ENCODE measurements around the gene PDGFA. TPM values are rescaled to one million over a fixed set of nuclear protein-coding genes. Genes with fewer than 3 reads are reported as not detected.

PDGFA gene
- total RNA-seq, 1 experiment from 2014 or later, result 26.9 TPM

GRCh38 chr7:511476-512145, 8.0 kb downstream of the PDGFA start:
- H3K36me3 ChIP-seq, result no peaks in the 10 kb centered on the region; the same call in 1 of the 2 replicates
- no peak for DNase-seq

DNA sequence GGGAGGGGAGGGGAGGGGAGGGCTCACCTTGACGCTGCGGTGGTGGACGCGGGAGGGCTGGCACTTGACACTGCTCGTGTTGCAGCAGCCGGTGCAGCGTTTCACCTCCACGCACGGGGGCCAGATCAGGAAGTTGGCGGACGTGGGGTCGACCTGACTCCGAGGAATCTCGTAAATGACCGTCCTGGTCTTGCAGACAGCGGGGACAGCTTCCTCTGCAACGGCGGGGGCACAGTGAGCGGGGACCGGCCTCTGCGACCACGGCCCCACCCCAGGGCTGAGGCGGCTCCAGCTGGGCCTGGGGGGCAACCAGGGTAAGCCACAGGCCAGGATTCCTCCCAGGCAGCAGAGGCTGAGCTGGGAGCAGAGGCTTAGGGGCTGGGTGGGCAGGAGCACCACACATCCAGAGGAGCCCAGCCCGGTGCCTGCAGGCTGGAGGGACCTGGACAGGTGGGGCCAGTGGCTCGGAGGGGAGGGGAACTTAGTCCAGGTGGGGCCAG, 8.8 kb downstream of the PDGFA start:
- H3K27ac ChIP-seq, result no peak overlapping the region
- no peak for DNase-seq

More at GRCh38 chr7:511476-512145, 8.0 kb downstream of the PDGFA start:
- Histone ChIP-seq H3K4me1 (peaks cover 9% of the 10 kb centered on the region; the same call in 1 of the 2 replicates), H3K27ac (no peak overlapping the region), H3K4me3 (no peak overlapping the region), H3K27me3 (no peaks in the 10 kb centered on the region), H3K9me3 (replicated peaks) (no peaks in the 10 kb centered on the region)

DNA sequence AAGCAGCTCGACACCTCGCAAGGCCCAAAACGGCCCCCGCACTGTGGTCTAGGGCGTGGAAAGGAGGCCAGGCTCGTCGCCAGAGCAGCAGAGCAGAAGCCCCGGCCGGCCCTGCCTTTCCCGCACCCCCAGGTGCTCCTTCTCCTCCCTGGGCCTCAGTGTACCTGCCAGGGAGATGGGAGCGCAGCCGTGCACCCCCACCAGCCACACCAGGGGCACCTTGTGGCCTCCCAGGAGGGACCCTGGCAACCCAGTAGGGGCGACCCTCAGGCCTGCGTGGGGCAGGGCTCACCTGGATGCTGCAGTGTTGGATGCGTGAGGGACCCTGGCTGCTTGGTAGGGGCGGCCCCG, 9.5 kb downstream of the PDGFA start:
- Histone ChIP-seq H3K4me3 (no peak overlapping the region), H3K36me3 (no peaks in the 10 kb centered on the region; the same call in 1 of the 2 replicates), H3K9me3 (replicated peaks) (no peaks in the 10 kb centered on the region), H3K4me1 (peaks cover 4% of the 10 kb centered on the region; the same call in 1 of the 2 replicates), H3K27ac (no peak overlapping the region), H3K27me3 (no peaks in the 10 kb centered on the region)
- DNase-seq, result no peak

More for the DNA sequence above, 8.8 kb downstream of the PDGFA start:
- Histone ChIP-seq H3K27me3 (no peaks in the 10 kb centered on the region), H3K36me3 (no peaks in the 10 kb centered on the region; the same call in 1 of the 2 replicates), H3K9me3 (replicated peaks) (no peaks in the 10 kb centered on the region), H3K4me1 (peaks cover 9% of the 10 kb centered on the region; the same call in 1 of the 2 replicates), H3K4me3 (no peak overlapping the region)

GRCh38 chr7:509426-510130, 10.1 kb downstream of the PDGFA start:
- Histone ChIP-seq H3K27ac (no peak overlapping the region), H3K9me3 (replicated peaks) (no peaks in the 10 kb centered on the region), H3K27me3 (no peaks in the 10 kb centered on the region), H3K4me1 (no peaks in the 10 kb centered on the region), H3K4me3 (no peak overlapping the region), H3K36me3 (no peaks in the 10 kb centered on the region; the same call in 1 of the 2 replicates)
- no peak for DNase-seq

DNA sequence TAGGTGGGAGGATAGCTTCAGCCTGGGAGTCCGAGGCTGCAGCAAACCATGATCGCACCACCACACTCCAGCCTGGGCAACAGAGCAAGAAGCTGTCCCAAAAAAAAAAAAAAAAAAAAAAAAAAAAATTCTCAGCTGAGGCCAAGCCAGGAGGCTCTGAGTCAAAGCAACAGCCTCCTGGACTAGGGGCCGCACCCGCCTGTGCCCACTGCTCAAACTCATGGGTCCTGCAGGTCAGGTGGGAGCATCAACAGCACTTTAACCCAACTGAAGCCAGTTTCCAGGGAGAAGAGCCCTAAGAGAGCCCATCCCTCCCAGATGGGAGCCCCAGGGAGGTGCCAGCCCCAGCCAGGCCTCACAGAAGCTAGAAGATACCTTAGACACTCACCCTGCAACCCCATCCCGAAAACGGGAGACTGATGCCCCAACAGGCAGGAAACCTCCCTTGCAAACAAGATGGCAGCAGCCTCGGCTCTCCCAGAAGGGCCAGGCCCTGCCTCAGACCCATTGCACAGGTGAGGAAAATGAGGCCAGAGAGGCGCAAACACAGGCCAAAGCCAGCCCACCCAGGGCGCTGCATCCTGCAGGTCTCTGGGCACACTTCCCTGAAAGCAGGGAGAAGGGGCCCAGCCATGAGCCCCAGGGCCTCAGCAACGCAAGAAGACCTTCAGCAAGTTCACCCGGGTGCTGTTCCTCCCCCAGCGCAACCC, 11.0 kb downstream of the PDGFA start:
- DNase-seq, result no peak
- Histone ChIP-seq H3K9me3 (replicated peaks) (no peaks in the 10 kb centered on the region), H3K27me3 (no peaks in the 10 kb centered on the region), H3K4me3 (no peak overlapping the region), H3K36me3 (no peaks in the 10 kb centered on the region; the same call in 1 of the 2 replicates), H3K27ac (no peak overlapping the region), H3K4me1 (no peaks in the 10 kb centered on the region)

- Histone ChIP-seq H3K27me3 (no peaks in the 10 kb centered on the region), H3K27ac (no peak overlapping the region), H3K4me3 (no peak overlapping the region), H3K4me1 (no peaks in the 10 kb centered on the region), H3K36me3 (no peaks in the 10 kb centered on the region; the same call in 1 of the 2 replicates), H3K9me3 (replicated peaks) (no peaks in the 10 kb centered on the region)
- no peak for DNase-seq
These were observed 11.9 kb downstream of the PDGFA start for GRCh38 chr7:507623-508300.

DNA sequence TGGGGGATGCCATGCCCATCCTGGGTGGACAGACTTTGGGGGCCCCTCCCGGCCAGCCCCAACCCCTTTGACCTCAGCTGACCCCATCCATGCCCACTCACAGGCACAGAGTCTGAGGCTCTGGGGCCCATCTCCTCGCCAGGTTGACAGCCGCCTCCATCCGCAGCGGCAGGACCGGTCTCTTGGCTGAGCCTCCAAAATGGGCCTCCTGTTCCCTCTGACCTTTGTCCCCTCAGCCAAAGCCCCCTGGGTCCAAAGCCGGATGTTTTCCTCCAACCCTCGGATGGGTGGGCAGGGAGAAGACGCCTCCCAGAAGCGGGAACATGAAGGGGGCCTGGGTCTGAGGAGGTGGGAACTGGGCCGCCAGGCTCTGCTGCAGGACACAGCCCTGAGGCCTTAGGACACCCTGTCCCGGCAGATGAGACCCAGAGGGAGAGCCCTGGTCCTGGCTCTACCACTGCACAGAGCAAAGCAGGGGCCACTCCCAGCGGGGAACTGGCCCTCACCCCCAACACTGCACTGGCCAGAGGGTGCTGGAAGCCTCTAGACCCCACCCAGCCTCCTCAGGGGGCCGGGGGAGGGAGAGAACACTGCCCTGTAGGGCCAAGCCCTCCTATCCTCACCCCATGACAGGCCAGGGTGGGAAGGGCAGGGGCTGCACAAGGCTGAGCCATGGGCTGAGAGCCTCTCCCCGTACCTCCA, 12.6 kb downstream of the PDGFA start:
- Histone ChIP-seq H3K36me3 (no peaks in the 10 kb centered on the region; the same call in 1 of the 2 replicates), H3K4me1 (no peaks in the 10 kb centered on the region), H3K9me3 (replicated peaks) (no peaks in the 10 kb centered on the region), H3K27ac (no peak overlapping the region), H3K27me3 (no peaks in the 10 kb centered on the region), H3K4me3 (no peak overlapping the region)
- DNase-seq, result no peak

GRCh38 chr7:506391-506831, 13.2 kb downstream of the PDGFA start:
- Histone ChIP-seq H3K27me3 (no peaks in the 10 kb centered on the region), H3K4me1 (no peaks in the 10 kb centered on the region), H3K27ac (no peak overlapping the region), H3K9me3 (replicated peaks) (no peaks in the 10 kb centered on the region), H3K4me3 (no peak overlapping the region), H3K36me3 (no peaks in the 10 kb centered on the region; the same call in 1 of the 2 replicates)
- DNase-seq, result no peak

DNA sequence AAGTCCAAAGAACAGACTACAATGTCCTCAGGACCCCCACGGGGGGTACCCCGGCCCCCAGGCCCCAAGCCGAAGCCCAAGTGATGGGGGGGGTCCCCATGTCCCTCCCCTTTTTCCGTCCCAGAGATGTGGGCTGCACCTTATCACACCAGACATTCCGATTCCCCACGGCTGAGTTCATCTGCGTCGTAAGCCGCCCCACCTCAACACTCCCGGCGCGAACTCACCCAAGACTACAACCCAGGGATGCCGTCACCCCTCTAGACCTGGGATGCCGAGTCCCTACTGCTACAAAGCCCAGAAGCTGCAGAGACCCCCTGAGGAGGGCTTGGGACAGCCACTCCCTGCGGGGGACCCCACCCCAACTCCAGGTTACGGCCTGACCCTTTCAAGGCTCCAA, 14.5 kb downstream of the PDGFA start:
- Histone ChIP-seq H3K4me3 (no peak overlapping the region), H3K27me3 (no peaks in the 10 kb centered on the region), H3K27ac (no peak overlapping the region), H3K9me3 (replicated peaks) (no peaks in the 10 kb centered on the region), H3K36me3 (peaks cover 3% of the 10 kb centered on the region), H3K4me1 (no peaks in the 10 kb centered on the region)
- no peak for DNase-seq

DNA sequence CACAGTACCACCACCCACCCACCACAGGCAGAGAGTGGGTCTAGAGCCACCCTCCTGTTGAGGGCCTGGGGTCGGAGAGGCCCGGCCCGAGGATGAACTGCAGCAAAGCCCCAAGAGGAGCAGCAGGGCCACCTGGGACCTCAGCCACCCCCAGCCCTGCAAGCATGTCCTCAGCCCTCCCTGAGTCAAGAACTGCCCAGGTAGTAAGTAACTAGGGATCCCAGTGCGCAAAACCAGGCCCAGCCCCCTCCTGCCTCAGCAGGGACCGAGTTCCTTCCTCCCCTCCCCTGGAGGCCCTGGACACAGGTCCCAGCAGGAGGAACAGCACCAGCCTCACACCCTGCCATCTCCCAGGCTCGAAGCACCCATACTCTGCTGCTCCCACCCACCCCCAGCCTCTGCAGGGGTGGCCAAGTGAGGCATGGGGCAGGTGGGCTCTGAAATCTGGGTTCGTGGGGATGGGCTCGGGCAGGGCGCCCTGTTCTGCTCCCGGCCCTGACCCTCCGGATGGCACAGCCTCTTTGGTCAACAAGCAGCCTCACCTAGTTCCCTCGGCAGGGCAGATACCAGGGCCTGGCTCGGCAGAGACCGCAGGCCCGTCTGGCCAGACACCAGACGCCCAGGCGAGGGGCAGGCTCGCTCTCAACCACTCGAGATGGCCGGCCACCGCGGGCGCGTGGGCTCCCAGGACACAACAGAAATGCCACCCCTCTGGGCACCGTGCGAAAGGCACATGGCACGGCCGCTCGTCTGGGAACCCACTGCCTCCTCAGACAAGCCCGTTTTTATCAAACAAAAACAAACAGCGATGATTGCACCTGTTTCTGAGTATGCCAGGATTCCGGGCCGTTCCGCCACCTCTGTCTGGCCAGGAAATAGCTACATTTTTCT, 15.2 kb downstream of the PDGFA start:
- DNase-seq, result no peak
- no peaks in the 10 kb centered on the region for H3K9me3 ChIP-seq (replicated peaks)
- no peaks in the 10 kb centered on the region for H3K27me3 ChIP-seq
- no peaks in the 10 kb centered on the region for H3K4me1 ChIP-seq
- H3K27ac ChIP-seq, result no peak overlapping the region
- no peak overlapping the region for H3K4me3 ChIP-seq
- H3K36me3 ChIP-seq, result peaks cover 3% of the 10 kb centered on the region

GRCh38 chr7:503575-504111, 16.0 kb downstream of the PDGFA start:
- Histone ChIP-seq H3K9me3 (replicated peaks) (no peaks in the 10 kb centered on the region), H3K36me3 (peaks cover 6% of the 10 kb centered on the region), H3K27ac (no peak overlapping the region), H3K27me3 (no peaks in the 10 kb centered on the region), H3K4me3 (no peak overlapping the region), H3K4me1 (no peaks in the 10 kb centered on the region)
- DNase-seq, result no peak

DNA sequence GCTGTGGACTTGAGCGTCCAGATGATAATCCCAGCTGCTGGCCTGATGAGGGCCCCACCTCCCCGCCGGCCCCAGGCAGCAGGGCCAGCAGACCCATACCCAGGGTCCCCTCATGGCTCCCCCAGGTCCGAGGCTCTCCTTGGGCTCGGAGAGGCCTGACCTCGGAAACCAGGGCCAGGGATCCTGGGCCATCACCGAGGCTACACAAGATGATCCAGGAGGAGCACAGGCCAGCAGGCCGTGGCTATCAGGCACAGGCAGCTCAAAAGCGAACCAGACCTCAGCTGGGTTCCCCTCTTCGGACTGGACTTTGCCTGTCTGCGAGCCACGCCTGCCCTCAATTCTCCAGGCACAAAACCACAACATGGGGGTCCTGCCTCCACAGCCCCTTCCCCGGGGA, 17.4 kb downstream of the PDGFA start:
- Histone ChIP-seq H3K9me3 (replicated peaks) (no peaks in the 10 kb centered on the region), H3K36me3 (peaks cover 6% of the 10 kb centered on the region), H3K4me1 (no peaks in the 10 kb centered on the region), H3K27ac (no peak overlapping the region), H3K4me3 (no peak overlapping the region), H3K27me3 (no peaks in the 10 kb centered on the region)
- DNase-seq, result no peak

DNA sequence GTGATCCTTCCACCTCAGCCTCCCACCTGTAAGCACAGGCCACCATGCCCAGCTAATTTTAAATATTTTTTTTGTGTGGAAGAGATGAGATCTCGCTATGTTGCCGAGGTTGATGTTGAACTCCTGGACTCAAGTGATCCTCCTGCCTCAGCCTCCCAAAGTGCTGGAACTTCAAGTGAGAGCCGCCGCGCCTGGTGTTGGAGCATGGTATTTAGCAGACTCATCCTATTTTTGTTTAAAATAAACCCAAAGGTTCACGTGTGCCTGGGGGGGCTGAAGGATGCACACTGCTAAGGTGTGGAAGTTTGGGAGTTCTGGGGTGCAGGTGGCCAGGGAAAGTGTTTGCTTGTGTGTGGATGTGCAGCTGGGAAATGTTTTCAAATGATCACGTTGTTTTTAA, 18.1 kb downstream of the PDGFA start:
- Histone ChIP-seq H3K9me3 (replicated peaks) (no peaks in the 10 kb centered on the region), H3K27ac (no peak overlapping the region), H3K36me3 (peaks cover 6% of the 10 kb centered on the region), H3K4me3 (no peak overlapping the region), H3K27me3 (no peaks in the 10 kb centered on the region), H3K4me1 (no peaks in the 10 kb centered on the region)
- no peak for DNase-seq

All from SJCRH30 (cell line).